COR-L47 (cell line): ENCODE measurements around the gene PRKD3.

Experiments
- DNase-seq: peaks from one replicate; lab custom pipeline; 2025; lab: John Stamatoyannopoulos, UW

The PRKD3 gene

DNA sequence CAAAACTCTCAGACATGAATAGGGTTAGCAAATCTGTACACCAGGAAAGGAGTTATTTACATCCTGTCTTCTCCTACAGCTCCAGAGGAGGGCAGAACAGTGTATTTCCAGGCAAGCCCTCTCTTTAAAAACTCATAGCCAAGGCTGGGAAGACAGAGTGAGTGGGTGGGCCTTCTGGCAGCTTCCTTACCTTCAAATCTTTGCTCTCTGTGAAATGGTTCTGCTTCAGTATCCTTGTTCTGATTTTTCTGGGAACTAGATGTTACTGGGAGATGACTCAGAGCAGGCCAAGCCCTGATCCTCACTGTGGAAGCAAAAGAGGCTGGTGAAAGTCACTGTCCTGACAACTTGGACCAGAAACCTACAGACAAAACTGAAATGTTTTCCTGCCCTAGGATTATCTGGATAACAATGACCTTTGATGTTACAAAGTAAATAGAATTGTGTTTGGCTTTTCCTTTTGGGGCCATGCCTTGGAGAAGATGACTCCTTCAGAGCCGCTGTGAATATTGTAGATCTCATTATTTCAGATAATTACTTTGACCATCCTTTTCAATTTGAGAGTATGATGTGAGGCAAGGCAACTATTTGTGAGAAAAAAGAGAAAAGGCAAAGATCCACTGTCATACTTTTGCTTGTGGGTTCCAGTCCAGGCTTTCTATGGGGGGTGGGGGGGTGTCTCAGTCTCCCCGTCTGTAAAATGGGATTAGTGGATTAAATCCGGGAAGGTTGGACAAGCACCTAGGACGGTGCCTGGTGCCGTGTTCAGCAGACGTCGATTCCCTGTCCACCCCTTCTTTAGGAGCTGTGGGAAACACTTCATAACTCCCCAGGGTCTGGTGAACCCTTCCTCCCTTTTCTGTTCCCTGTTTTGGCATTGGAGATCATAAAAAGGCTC is 19.2 kb upstream of the PRKD3 start:
- no peak for DNase-seq

DNA sequence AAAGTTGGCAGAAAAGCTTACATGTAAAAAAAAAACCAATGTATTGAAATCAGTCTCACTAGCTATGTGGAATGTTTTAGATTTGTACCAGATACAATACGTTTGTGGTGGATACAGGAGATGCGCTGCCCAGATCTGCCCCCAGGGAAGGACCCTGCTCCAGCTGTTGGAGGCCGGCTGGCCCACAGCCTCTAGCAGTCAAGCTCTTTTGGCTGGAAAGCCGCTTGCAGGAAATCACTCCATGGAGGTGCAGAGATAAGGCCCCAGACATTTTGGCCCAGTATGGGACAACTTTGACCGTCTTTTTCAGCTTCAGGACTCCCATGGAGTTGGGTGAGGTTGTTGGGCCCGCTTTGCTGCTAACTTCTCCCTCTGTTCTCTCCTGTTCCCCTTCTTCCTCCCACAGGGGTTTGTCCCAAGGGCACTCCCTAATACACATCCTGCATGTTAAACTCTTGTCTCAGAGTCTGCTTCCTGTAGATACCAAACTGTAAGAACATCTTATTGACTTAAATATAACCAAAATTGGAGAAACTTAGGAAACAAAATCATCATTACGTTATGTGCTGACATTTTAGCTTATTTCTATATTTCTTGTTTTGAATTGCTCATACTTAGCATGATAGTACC is 18.1 kb upstream of the PRKD3 start:
- no peak for DNase-seq

DNA sequence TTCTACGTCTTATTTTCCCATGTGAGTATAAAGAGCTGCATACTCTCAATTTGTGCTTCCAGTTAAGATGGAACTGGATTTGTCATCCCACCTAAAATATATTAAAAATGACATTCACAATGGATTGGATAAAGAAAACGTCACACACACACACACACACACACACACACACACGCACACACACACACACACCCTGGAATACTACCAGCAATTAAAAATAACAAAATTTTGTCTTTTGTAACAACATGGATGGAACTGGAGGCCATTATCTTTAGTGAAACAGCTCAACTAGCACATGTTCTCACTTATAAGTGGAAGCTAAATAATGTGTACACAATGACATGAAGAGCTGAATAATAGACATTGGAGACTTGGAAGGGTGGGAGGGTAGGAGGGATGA is 16.0 kb upstream of the PRKD3 start:
- DNase-seq, result no peak

DNA sequence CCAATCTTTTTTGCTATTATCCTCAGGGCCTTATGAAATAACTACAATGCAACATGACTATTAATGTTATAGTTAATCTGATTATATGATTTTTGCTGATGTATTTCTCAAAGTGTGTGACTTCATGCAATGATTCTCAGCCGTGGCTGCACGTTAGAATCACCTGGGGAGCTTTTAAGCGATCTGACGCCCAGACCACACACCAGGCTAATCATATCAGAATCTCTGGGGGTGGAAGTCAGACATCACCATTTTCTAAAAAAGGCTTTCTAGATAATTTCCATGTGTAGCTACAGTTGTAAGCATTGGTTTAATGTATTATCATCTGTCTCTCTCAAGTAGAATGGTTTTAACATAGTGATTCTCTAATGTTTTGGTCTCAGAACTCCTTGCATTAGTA is 14.3 kb upstream of the PRKD3 start:
- no peak for DNase-seq

DNA sequence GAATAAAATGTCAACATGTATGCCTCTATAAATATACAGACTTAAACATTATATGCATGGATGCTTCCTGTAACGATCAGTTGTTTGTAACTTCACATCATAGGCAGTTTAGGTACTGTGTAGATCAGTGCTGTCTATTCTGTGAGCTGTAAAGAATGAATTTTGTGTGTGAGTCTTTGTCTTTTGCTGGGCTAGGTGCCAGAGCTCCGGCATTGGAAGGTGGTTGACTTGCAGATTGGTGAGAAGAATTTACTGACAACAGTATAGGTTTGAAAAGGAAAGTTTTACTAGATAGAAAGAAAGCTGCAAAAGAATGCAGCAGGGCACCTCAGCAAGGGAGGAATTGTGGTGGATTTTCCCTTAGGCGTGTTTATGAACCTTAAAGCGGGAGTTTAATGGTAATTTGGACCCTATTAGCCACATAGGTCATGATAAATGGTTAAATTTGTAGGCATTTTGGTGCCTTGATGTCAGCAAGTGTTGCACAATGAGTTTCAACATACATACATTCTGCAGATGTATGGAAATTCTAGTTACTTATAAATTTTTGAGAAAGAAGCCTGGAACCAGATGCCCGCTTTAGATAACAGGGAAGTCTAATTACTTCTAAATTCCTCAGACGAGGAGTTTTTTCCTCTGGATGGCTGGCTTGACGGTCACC is 13.1 kb upstream of the PRKD3 start:
- no peak for DNase-seq

DNA sequence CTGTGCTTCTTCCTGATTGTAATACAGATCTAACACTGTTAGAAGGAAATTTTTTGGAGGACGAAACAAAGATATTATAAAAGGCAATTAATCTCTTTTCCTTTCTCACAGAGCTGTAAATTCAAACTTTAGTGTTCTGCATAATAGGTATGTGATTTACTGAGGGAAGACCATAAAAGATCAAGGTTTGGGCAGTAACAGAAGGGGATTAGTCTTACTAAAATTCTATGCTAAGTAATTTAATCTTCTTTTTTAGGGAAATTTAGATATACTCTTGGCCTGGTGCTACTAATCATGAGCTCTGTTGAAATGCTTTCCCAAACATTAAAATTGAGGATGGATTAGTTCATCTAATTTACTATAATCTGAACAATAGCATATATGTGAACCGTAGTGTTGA is 11.0 kb upstream of the PRKD3 start:
- no peak for DNase-seq

DNA sequence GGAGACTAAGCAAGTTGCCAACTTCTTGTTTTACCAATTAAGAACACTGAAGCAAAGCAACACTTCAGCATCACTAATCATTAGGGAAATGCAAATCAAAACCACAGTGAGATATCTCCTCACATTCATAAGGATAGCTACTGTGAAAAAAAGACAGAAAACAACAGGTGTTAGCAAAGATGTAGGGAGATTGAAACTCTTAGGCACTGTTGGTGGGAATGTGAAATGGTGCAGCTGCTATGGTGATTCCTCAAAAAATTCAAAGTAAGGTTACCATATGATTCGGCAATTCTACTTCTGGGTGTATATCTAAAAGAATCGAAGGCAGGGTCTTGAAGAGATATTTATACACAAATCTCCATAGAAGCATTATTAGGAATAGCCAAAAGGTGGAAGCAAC is 8.6 kb upstream of the PRKD3 start:
- DNase-seq, result no peak

DNA sequence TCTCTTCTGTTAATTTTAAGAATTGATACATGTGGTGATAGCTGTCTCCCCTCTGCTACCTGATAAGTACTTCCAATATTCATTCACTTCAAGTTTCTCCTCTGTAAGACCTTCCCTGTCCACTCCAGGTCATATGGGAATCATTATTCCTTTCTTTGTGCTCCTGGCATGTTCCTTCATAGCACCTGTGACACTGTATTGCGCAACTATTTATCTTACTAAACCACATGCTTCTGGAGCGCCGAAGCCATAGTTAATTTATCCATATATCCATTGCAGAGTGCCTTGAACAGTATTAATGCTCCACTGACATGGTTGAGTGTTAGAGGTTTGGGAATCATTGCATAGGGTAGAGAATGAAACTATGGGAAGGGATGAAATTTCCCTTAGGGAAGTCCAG is 7.9 kb upstream of the PRKD3 start:
- DNase-seq, result no peak

DNA sequence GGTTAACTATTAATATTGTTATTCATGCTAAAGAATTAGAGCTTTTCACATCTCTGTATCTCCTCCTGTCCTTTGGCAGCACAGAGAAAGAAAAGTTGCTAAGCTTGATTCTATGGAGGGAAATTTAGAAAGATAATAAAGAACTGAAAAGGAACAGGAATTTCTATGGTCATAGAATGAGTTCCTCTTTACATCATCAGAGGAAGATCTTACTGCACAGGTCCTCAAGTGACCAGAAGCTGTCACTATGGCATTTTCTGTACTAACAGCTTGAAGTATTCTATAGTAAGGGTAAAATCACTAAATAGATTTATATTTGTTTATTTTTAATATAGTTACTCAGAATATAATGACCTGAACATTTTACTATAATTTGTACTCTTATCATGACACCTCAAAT is 6.0 kb upstream of the PRKD3 start:
- DNase-seq, result no peak

DNA sequence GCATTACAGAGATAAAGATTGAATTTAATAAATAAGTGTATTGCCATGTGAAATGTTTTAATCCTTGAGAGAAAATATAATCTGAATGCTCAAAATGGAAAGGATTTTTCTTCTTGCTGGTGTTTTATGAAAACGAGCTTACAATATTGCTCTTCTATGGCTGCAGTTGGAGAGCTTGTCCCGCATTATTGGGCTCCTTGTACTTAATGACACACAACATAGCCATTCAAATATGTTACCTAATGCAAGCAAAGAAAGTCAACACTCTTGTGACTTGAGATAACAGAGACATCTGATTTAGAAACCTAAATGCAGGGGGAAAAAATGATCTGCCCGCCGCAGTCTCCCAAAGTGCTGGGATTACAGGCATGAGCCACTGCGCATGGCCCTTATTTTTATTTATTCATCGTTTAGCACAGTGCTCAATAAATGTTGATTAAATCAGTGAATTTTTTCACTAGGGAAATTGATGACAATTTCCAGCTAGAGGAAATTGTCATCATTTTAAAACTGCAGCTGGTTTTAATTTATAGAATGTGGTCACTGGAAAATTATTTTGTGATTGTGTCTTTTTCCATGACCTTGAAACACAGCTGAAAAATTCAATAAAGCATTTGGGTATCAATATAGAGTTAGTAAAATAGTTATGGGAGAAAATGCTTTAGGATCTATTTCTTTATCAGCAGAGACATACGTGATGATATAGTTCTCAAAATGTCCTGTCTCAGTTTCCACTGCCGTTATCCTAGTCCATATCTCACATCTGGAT is 2.4 kb upstream of the PRKD3 start:
- DNase-seq, result no peak

DNA sequence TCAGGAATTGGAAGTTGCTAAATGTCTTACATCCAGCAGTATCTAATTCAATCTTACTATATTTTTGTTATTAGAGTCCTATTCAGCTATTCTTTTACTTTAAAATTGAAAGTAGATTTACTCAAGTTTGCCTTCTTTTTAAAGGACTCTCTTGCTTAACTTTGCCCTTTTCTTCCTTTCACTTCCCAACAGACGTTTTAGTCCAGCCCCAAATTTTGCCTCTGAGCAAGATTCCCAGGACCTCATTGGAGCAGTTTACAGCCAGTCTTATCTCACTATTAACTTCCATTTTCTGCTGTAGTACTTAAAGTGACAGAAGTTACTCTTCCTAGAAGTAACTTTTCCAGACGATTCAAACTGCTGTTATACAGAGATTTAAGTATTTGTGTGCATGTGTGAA is 1.7 kb upstream of the PRKD3 start:
- DNase-seq, result no peak

DNA sequence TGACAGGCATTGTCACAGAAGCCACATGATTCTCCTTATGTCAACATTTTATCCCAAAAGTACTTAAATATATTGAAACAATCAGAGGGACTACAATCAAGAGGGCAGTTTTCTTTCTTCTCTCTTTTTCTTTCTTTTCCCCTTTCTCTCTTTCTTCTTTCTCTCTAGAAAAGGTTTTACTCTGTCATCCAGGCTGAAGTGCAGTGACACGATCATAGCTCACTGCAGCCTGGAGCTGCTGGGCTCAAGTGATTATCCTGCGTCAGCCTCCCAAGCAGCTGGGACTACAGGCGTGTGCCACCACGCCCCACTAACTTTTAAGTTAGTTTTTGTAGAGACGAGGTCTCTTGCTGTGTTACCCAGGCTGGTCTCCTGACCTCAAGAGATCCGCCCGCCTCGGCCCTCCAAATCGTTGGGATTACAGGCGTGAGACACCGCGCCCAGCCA is 1.0 kb upstream of the PRKD3 start:
- no peak for DNase-seq

DNA sequence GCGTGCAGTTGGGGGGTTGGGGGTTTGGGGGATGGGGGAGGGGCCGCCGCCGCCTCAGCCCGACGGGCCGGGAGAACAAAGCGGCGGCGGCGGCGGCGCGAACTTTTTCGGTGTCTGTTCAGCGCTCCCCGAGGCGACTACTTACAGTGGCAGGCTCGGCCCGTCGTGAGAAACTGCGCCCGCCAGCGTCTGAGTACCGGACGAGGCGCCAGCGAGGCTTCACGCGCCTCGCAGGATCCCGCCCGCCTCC is 172 bp downstream of the PRKD3 start:
- DNase-seq, result no peak

DNA sequence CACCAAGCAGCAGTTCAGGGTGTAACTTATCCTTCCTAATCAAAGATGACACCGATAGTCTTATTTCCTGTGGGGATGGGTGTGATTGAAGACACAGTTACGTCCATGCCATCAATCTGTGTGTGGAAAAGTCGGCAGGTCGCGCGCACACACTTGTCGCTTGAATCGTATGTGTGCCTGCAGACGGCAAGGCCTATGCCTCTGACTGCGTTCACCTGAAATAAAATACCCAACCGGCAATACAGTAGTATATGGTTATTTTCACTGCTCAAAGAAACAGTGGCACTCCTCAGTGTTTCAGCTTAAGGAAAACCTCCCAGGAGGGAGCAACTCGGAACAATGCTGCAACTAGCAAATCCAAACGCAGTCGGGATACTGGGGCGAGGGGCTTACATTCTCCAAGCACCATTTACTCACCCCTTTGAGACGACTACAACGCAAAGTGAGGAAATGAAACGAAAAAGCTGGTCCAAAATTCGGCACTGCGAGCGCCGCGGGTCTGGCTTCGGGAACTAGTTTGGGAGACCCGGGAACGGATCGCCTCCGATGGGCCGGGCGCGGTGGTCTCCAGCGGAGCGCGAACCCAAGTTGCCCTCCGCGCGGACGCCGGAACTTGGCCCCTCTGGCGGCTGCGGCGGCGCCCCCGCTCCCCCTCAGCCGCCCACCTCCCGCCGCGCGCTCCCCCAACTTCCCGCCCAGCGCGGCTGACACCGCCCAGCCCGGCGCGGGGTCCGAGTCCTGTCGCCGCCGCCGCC is 675 bp downstream of the PRKD3 start:
- no peak for DNase-seq

DNA sequence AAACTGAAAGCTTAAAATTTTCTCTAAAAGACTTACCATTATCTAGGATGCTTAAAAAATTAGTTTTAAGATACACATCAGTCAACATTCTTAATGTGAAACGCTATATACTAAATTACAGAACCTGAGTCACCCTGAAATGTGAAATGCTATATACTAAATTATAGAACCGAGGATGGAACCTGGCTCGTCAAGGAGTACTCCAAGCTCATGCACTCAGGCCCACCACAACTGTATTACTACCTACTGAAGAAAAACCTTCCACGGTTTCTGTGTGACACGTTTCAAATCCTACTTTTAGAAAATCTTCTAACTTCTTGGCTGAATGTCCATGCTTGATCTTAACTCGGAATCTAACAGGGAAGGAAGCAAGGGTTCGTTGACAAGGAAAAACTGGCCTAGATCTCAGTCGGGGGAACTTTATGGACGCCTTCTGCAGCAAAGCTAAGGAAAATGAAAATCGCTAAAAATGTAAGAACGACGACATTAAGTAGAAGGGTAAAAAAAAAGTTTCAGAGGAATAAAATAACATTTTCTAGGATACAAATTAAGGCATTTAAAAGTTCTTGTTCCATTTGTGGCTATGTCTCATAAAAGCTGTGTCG is 1.4 kb downstream of the PRKD3 start:
- DNase-seq, result no peak

DNA sequence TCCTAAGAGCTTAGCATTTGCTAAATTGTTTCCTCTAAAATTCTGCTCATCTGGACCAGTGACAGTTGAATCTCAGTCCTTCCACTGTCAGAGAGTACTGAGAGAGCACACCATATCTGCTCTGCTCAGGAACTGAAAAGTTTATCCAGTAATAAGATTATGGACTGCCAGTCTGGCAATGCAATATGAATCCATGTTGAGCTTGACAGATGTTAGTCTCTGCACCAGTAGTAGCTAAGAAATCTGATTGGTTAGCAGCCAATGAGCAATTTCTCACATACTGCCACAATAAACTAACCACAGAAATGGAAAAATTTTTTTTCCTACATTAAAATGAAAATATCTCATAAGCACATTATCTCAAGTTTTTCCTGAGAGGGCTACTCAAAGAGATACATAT is 2.3 kb downstream of the PRKD3 start:
- DNase-seq, result no peak

DNA sequence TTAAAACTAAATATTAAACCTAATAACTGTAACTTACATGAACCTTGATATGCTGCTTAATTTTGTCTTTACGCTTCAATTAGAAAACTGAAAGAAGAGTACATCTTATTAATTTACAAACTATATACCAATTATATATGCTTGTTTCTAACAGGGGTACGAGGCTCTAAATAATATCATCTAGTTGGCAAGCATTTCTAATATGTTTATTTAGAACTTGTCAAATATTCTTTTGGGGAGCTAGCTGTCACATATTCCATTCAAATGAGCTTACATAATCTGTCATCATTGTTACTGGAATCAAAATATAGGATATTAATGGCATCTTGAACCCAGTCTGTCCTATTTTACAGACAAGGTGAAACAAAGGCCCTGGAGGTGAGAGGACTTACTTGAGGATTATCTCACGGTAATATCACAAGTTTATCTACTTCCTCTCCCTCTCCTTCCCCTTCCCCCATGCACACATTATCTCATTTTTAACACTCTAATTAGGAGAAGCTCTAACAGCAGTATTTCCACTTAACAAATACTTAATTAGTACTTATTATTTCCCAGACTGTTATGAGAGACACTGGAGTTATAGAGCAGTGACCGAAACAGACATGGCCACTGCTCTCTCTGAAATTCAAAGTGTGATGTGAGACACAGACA is 3.5 kb downstream of the PRKD3 start:
- no peak for DNase-seq

DNA sequence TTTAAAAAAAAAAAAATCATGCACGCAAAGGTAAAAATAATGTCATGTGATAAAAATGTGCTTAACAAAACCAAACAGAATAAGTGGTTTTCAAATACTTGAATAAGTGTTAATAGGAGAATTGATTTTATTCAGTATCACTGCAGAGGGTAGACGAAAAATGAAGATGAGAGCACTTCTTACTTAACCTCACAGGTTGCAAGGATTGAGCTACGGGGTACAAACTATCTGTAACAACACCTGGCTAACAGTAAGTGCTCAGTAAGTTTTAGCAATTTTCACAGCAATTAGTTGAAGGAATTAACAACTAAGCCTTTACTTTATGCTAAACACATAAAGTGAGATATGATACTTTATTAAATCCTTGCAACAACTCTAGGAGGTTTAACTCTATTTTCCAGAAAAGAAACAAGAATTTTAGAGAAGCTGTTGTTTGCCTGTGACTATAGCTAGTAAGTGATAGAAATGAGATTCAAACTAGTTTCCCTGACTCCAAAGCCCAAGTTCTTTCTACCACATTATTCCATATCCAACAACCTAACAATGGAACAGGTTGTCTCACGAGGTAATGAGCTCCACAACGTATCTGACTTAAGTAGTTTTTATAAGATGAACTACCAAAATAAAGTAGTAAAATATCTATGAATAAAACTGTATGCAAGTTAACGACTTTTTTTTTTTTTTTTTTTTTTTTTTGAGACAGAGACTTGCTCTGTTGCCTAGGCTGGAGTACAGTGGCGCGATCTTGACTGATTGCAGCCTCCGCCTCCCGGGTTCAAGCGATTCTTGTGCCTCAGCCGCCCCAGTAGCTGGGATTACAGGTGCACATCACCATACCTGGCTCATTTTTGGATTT is 4.7 kb downstream of the PRKD3 start:
- DNase-seq, result no peak

DNA sequence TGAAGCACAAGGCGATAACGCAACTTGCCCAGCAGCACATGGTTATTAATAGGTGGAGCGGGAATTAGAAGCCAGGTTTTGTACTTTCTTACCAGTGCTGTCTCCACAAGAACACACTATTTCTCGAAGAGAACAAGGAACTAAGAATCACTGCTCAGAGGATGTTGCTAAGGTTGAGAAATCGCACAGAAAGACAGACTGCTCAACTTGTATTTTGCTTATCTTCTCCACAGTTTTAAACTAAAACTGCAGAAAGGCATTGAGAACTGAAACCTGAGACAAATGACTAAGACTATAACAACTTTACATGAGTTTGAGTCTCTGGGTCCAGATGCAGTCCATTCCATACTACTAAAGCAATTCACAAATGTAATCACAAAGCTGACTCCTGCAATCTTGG is 6.2 kb downstream of the PRKD3 start:
- DNase-seq, result no peak

DNA sequence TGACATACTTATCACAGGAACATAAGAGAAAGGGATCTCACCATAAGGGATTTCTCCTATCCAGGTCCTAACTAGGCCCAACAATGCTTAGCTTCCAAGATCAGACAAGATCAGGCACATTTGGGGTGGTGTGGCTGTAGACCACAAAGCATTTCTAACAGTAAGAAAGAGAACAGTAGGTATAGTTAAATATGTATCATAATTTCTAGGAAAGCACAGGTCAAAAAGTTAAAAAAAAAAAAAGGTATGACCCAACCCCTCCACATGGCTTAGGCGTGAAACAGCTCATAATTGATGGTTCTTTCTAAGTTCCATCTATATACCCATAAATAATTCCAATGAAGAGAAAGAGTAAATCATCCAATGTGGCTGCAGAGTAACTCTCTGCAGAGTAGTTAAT is 6.9 kb downstream of the PRKD3 start:
- DNase-seq, result no peak
